ENCODE results near the gene CSH2.

Gene CSH2

GRCh38 chr17:63835167-63835720, 38.2 kb downstream of the CSH2 start:
- no peak for TF ChIP-seq NFIC (IDR thresholded peaks at IDR 0.05)
- TF ChIP-seq, protein P1, sequence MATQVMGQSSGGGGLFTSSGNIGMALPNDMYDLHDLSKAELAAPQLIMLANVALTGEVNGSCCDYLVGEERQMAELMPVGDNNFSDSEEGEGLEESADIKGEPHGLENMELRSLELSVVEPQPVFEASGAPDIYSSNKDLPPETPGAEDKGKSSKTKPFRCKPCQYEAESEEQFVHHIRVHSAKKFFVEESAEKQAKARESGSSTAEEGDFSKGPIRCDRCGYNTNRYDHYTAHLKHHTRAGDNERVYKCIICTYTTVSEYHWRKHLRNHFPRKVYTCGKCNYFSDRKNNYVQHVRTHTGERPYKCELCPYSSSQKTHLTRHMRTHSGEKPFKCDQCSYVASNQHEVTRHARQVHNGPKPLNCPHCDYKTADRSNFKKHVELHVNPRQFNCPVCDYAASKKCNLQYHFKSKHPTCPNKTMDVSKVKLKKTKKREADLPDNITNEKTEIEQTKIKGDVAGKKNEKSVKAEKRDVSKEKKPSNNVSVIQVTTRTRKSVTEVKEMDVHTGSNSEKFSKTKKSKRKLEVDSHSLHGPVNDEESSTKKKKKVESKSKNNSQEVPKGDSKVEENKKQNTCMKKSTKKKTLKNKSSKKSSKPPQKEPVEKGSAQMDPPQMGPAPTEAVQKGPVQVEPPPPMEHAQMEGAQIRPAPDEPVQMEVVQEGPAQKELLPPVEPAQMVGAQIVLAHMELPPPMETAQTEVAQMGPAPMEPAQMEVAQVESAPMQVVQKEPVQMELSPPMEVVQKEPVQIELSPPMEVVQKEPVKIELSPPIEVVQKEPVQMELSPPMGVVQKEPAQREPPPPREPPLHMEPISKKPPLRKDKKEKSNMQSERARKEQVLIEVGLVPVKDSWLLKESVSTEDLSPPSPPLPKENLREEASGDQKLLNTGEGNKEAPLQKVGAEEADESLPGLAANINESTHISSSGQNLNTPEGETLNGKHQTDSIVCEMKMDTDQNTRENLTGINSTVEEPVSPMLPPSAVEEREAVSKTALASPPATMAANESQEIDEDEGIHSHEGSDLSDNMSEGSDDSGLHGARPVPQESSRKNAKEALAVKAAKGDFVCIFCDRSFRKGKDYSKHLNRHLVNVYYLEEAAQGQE (IDR thresholded peaks at IDR 0.05; ENCODE audit: low read depth), result no peak

GRCh38 chr17:63834431-63835166, 38.9 kb downstream of the CSH2 start:
- no peak for TF ChIP-seq NFIC (IDR thresholded peaks at IDR 0.05)
- TF ChIP-seq RAD21 (IDR thresholded peaks at IDR 0.05; ENCODE audit: low read depth), result peak; percentile 49
- TF ChIP-seq ZBTB7A (IDR thresholded peaks at IDR 0.05; ENCODE audit: low read depth), result no peak
- no peak for TF ChIP-seq EP300 (IDR thresholded peaks at IDR 0.05; ENCODE audit: borderline replicate concordance)
- TF ChIP-seq MAX (IDR thresholded peaks at IDR 0.05), result peak; percentile 39; the same call in 1 of the 2 replicates
- TF ChIP-seq FOXM1 (IDR thresholded peaks at IDR 0.05; ENCODE audit: borderline replicate concordance, low read depth), result no peak
- TF ChIP-seq, protein P1 (IDR thresholded peaks at IDR 0.05; ENCODE audit: low read depth), result no peak

- TF ChIP-seq, protein P1 (IDR thresholded peaks at IDR 0.05; ENCODE audit: low read depth), result no peak
- TF ChIP-seq NFIC (IDR thresholded peaks at IDR 0.05), result no peak
- no peak for TF ChIP-seq TAF1 (IDR thresholded peaks at IDR 0.05; ENCODE audit: low read depth)
- no peak for TF ChIP-seq YY1 (IDR thresholded peaks at IDR 0.05; ENCODE audit: low read depth)
- no peak for TF ChIP-seq ZBTB7A (IDR thresholded peaks at IDR 0.05; ENCODE audit: low read depth)
- TF ChIP-seq TEAD4 (IDR thresholded peaks at IDR 0.05), result no peak
- TF ChIP-seq CEBPB (IDR thresholded peaks at IDR 0.05), result no peak
- TF ChIP-seq MAX (IDR thresholded peaks at IDR 0.05), result no peak
- TF ChIP-seq FOXM1 (IDR thresholded peaks at IDR 0.05; ENCODE audit: borderline replicate concordance, low read depth), result no peak
- TF ChIP-seq CREB1 (IDR thresholded peaks at IDR 0.05; ENCODE audit: low read depth), result no peak
- TF ChIP-seq, protein P2, sequence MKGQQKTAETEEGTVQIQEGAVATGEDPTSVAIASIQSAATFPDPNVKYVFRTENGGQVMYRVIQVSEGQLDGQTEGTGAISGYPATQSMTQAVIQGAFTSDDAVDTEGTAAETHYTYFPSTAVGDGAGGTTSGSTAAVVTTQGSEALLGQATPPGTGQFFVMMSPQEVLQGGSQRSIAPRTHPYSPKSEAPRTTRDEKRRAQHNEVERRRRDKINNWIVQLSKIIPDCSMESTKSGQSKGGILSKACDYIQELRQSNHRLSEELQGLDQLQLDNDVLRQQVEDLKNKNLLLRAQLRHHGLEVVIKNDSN (IDR thresholded peaks at IDR 0.05), result no peak
- TF ChIP-seq RAD21 (IDR thresholded peaks at IDR 0.05; ENCODE audit: low read depth), result no peak
- TF ChIP-seq TCF12 (IDR thresholded peaks at IDR 0.05; ENCODE audit: low read depth), result no peak
- no peak for TF ChIP-seq EP300 (IDR thresholded peaks at IDR 0.05; ENCODE audit: borderline replicate concordance)
Observed at GRCh38 chr17:63833741-63834373, 39.6 kb downstream of the CSH2 start.

- no peak for TF ChIP-seq EP300 (IDR thresholded peaks at IDR 0.05; ENCODE audit: borderline replicate concordance)
- TF ChIP-seq, protein P2 (IDR thresholded peaks at IDR 0.05), result no peak
- TF ChIP-seq TAF1 (IDR thresholded peaks at IDR 0.05; ENCODE audit: low read depth), result no peak
- TF ChIP-seq TCF12 (IDR thresholded peaks at IDR 0.05; ENCODE audit: low read depth), result no peak
- no peak for TF ChIP-seq CEBPB (IDR thresholded peaks at IDR 0.05)
- TF ChIP-seq, protein P1 (IDR thresholded peaks at IDR 0.05; ENCODE audit: low read depth), result no peak
- no peak for TF ChIP-seq EGR1 (IDR thresholded peaks at IDR 0.05)
- TF ChIP-seq TEAD4 (IDR thresholded peaks at IDR 0.05), result no peak
- TF ChIP-seq RAD21 (IDR thresholded peaks at IDR 0.05; ENCODE audit: low read depth), result no peak
- TF ChIP-seq YY1 (IDR thresholded peaks at IDR 0.05; ENCODE audit: low read depth), result no peak
- no peak for TF ChIP-seq CREB1 (IDR thresholded peaks at IDR 0.05; ENCODE audit: low read depth)
- TF ChIP-seq ZBTB7A (IDR thresholded peaks at IDR 0.05; ENCODE audit: low read depth), result no peak
- no peak for TF ChIP-seq FOXM1 (IDR thresholded peaks at IDR 0.05; ENCODE audit: borderline replicate concordance, low read depth)
- TF ChIP-seq MAX (IDR thresholded peaks at IDR 0.05), result no peak
- no peak for TF ChIP-seq NFIC (IDR thresholded peaks at IDR 0.05)
Observed at GRCh38 chr17:63833026-63833740, 40.3 kb downstream of the CSH2 start.
